ENCODE measurements around the gene CHD8. TPM values are rescaled to one million over a fixed set of nuclear protein-coding genes. Genes with fewer than 3 reads are reported as not detected.

CHD8 gene, protein sequence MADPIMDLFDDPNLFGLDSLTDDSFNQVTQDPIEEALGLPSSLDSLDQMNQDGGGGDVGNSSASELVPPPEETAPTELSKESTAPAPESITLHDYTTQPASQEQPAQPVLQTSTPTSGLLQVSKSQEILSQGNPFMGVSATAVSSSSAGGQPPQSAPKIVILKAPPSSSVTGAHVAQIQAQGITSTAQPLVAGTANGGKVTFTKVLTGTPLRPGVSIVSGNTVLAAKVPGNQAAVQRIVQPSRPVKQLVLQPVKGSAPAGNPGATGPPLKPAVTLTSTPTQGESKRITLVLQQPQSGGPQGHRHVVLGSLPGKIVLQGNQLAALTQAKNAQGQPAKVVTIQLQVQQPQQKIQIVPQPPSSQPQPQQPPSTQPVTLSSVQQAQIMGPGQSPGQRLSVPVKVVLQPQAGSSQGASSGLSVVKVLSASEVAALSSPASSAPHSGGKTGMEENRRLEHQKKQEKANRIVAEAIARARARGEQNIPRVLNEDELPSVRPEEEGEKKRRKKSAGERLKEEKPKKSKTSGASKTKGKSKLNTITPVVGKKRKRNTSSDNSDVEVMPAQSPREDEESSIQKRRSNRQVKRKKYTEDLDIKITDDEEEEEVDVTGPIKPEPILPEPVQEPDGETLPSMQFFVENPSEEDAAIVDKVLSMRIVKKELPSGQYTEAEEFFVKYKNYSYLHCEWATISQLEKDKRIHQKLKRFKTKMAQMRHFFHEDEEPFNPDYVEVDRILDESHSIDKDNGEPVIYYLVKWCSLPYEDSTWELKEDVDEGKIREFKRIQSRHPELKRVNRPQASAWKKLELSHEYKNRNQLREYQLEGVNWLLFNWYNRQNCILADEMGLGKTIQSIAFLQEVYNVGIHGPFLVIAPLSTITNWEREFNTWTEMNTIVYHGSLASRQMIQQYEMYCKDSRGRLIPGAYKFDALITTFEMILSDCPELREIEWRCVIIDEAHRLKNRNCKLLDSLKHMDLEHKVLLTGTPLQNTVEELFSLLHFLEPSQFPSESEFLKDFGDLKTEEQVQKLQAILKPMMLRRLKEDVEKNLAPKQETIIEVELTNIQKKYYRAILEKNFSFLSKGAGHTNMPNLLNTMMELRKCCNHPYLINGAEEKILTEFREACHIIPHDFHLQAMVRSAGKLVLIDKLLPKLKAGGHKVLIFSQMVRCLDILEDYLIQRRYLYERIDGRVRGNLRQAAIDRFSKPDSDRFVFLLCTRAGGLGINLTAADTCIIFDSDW (N-terminal part only)
- polyA plus RNA-seq = 31.3 and 38.8 TPM in 2 replicates

DNA sequence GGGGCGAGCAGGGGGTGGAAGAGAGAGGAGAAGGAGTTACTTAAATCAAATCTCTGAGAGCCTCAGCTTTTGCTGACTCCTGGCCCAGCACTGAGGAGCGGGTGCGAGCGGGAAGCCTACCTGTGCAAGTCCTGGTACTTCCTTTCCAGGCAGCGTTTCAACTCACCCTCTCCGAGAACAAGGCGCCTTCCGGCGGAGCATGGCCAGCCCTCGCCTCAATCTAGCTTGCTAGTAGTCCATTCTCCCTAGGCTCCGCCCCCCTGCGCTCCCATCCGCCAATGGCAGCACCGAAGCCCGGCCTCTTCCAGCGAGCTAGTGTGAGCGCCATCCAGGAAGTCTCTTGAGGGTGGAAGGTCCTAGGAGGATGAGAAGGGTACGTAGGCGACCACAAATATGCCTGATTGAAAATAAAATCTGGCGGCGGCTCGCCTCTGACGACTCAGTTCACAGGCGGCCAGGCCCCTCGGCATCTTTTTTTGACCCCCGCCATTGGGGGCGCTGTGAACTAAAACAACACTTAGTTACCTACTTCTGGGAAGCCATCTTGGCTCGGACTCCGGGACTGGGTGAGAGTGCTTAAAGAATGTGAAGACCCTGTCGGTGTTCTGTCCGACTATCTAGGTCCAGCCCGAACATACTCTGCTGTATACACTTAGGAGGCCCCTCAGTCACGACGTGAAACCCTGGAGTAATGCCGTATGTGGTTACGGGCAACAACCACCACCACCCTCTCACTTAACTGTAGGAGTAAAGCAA lies at the start of gene CHD8:
Gene CHD8 (minus strand): TSS at position 212 of the 756 bp plus-strand sequence. CDS start 24,480 bp downstream, outside the sequence.

DNA sequence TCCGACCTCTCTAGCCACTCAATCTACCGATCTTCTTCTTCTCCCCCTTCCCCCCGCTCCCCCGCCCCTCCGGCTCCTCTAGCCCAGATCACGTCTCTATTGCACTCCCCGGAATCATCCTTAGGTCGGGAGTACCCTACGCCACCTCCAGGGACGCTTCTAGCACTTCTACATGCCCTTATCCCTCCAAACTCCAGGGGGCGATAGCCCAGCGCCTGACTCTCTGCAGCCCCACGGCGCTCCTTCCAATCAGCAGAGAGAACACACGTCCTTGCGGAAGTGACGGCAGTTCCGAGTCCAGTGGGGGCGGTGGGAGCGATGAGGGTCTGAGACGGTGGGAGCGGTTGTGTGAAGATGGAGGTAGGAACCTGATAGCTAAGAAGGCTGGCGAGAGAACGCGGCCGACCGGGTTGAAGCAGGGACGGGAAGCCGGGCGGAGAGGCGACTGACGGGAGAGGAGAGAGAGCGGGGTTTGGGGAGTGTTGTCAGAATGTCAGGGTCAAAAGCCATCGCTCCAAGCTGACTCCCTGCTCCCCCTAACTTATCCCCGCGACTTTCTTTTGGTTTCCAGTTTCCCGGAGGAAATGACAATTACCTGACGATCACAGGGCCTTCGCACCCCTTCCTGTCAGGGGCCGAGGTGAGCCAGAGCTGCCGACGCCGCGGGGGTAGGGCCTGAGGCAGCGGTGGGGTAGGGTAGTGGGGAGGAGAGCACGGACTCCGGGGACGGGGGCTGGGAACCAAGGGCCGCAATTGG lies 21.2 kb upstream of the CHD8 start, which contains the start of the genes RAB2B and TOX4:
Gene RAB2B (minus strand): TSS at position 35 of the 757 bp plus-strand sequence. CDS start 87 bp downstream, outside the sequence.
Gene TOX4 (plus strand): TSS at position 271 of the 757 bp plus-strand sequence. CDS start 84 bp downstream, at position 355.

DNA sequence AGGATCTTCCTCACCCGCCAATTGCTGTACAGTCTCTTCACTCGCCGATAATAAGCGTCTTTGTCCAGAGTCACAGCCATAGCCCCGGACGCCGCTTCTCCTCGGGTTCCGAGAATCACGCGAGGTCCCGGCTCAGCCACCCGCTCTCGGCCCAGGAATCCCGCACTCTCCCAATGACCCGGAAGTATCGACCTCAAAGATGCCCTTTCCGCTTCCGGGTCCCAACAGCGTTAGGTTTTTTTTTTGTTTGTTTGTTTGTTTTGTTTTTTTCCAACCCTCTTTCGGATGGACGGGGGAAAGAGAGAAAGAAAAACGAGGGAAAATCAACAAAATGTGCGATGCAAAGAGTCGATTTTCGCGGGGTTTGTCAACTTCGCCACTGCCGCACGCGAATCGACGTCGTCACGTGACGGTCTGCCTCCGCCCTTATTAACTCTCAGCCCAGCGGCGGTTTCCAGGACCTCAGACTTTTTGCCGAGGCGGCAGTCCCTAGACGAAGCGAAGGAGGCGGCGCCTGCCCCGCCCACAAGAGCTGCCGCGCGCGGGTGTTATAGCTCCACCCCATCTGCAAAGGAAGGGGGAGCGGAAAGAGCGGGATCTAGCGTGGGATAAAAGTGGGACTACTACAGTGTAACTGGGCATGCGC lies 72.0 kb downstream of the CHD8 start, which contains the start of gene SUPT16H:
Gene SUPT16H (minus strand): TSS at position 172 of the 646 bp plus-strand sequence. CDS start 92 bp downstream, at position 80.

Other genes with a start within 250 kb of the CHD8 start
- gene HNRNPC, start 186.7 kb downstream of the CHD8 start, polyA plus RNA-seq = 281 and 301 TPM in 2 replicates
- 0.74 and 6.9 TPM in 2 replicates for gene RPGRIP1, start 176.0 kb downstream of the CHD8 start, polyA plus RNA-seq
- gene SUPT16H, start 72.1 kb downstream of the CHD8 start, polyA plus RNA-seq = 64.5 and 120 TPM in 2 replicates
- gene RAB2B, start 20.8 kb upstream of the CHD8 start, polyA plus RNA-seq = 19.2 and 34.4 TPM in 2 replicates
- gene TOX4, start 21.1 kb upstream of the CHD8 start, polyA plus RNA-seq = 54.3 and 82.3 TPM in 2 replicates
- gene METTL3, start 55.2 kb upstream of the CHD8 start, polyA plus RNA-seq = 30.6 and 32.1 TPM in 2 replicates
- gene SALL2, start 70.2 kb upstream of the CHD8 start, polyA plus RNA-seq = 43.9 and 64.4 TPM in 2 replicates
- gene OR10G3, start 124.0 kb upstream of the CHD8 start, polyA plus RNA-seq = not detected in 2 replicates
- not detected in 2 replicates for gene OR10G2, start 178.8 kb upstream of the CHD8 start, polyA plus RNA-seq
- not detected in 2 replicates for gene OR4E2, start 197.7 kb upstream of the CHD8 start, polyA plus RNA-seq
- gene OR4E1, start 217.7 kb upstream of the CHD8 start, polyA plus RNA-seq = not detected in 2 replicates

Measured in Purkinje cell (primary cell).